ENCODE measurements around the gene MOB3A. TPM values are rescaled to one million over a fixed set of nuclear protein-coding genes. Genes with fewer than 3 reads are reported as not detected.

MOB3A gene
- total and polyA plus RNA-seq, 9 of the 15 experiments (the other 6 are each of a cell fraction or from before 2014, with no cell fraction given) = 1.1 to 24.1 (median 6.0) TPM

GRCh38 chr19:2060884-2061494, 35.1 kb downstream of the MOB3A start (continued):
- TF ChIP-seq ARID4B (CRISPR knock-in tag; IDR thresholded peaks at IDR 0.05) (no peak; the same call in 1 of the 2 replicates), PTBP1 (IDR thresholded peaks at IDR 0.05; ENCODE audit: low read depth, low read length) (no peak), THRAP3 (IDR thresholded peaks at IDR 0.05; ENCODE audit: borderline replicate concordance) (no peak), CBX3 (IDR thresholded peaks at IDR 0.05; ENCODE audit: borderline replicate concordance in 1 of 2, low read length in 2 of 2) (no peak), IRF2 (CRISPR knock-in tag; IDR thresholded peaks at IDR 0.05) (no peak), POLR3G (IDR thresholded peaks at IDR 0.05; ENCODE audit: extremely low read depth, insufficient read length, insufficient replicate concordance) (no peak), ZFP1 (CRISPR knock-in tag; IDR thresholded peaks at IDR 0.05) (no peak), CHD4 (IDR thresholded peaks at IDR 0.05; ENCODE audit: insufficient read depth, insufficient replicate concordance, low read depth, low read length, poor library complexity, severe bottlenecking) (no peak), SMARCA4 (IDR thresholded peaks at IDR 0.05) (no peak), NUFIP1 (IDR thresholded peaks at IDR 0.05; ENCODE audit: partially characterized antibody) (no peak), ZNF239 (CRISPR knock-in tag; IDR thresholded peaks at IDR 0.05) (no peak), ELF4 (CRISPR knock-in tag; IDR thresholded peaks at IDR 0.05) (no peak), ILK (tag; IDR thresholded peaks at IDR 0.05; ENCODE audit: borderline replicate concordance, low read depth) (no peak), E2F5 (CRISPR knock-in tag; IDR thresholded peaks at IDR 0.05) (0 out of 2 replicates have a peak, but pooled peaks have one; percentile 40), PKNOX1 (IDR thresholded peaks at IDR 0.05) (no peak), C11orf30 (IDR thresholded peaks at IDR 0.05; ENCODE audit: low read depth) (peak; percentile 72), TARDBP (IDR thresholded peaks at IDR 0.05) (no peak; the same call in 1 of the 2 replicates), SAFB2 (IDR thresholded peaks at IDR 0.05; ENCODE audit: borderline replicate concordance, low read depth, low read length, severe bottlenecking) (no peak), DEAF1 (CRISPR knock-in tag; IDR thresholded peaks at IDR 0.05) (no peak), ZNF282 (CRISPR knock-in tag; IDR thresholded peaks at IDR 0.05) (no peak), ZNF445 (CRISPR knock-in tag; IDR thresholded peaks at IDR 0.05; ENCODE audit: low read depth) (no peak), MIER1 (IDR thresholded peaks at IDR 0.05; ENCODE audit: low read depth) (no peak)

Measured in K562 (cell line).